ENCODE results near the gene FAM131B. TPM values are rescaled to one million over a fixed set of nuclear protein-coding genes. Genes with fewer than 3 reads are reported as not detected.

Gene FAM131B
- total RNA-seq, 1 donor from 2014 or later = 15.5 TPM

GRCh38 chr7:143304938-143305337, 57.6 kb downstream of the FAM131B start:
- H3K27me3 Mint-ChIP-seq (ENCODE audit: low read depth) = no peaks in the 10 kb centered on the region
- no peak overlapping the region for H3K4me3 Mint-ChIP-seq
- no peak for DNase-seq (ENCODE audit: low read depth, low spot score)
- H3K36me3 Mint-ChIP-seq (ENCODE audit: low read depth) = peaks cover 41% of the 10 kb centered on the region
- no peaks in the 10 kb centered on the region for H3K9me3 Mint-ChIP-seq
- H3K27ac Mint-ChIP-seq (ENCODE audit: unreplicated experiment) = no peak overlapping the region
- H3K4me1 Mint-ChIP-seq = no peaks in the 10 kb centered on the region
- no peak for TF ChIP-seq CTCF (conservative IDR thresholded peaks at IDR 0.05)

- H3K27me3 Mint-ChIP-seq (ENCODE audit: low read depth) = no peaks in the 10 kb centered on the region
- H3K9me3 Mint-ChIP-seq = no peaks in the 10 kb centered on the region
- H3K36me3 Mint-ChIP-seq (ENCODE audit: low read depth) = peaks cover 47% of the 10 kb centered on the region
- no peak for TF ChIP-seq CTCF (conservative IDR thresholded peaks at IDR 0.05)
- no peak overlapping the region for H3K4me3 Mint-ChIP-seq
- no peak for DNase-seq (ENCODE audit: low read depth, low spot score)
- H3K27ac Mint-ChIP-seq (ENCODE audit: unreplicated experiment) = no peak overlapping the region
- H3K4me1 Mint-ChIP-seq = no peaks in the 10 kb centered on the region
Measured at GRCh38 chr7:143303733-143304132, 58.8 kb downstream of the FAM131B start.

Small RNA genes lying within 50 kb of the gene (microRNA-seq; reads per million reads assigned to microRNA genes)
- not detected for gene MIR6892

Other genes with a start within 250 kb of the FAM131B start
- gene PIP, start 230.6 kb downstream of the FAM131B start, total RNA-seq = not detected in 2 replicates
- not detected in 2 replicates for gene TAS2R39, start 179.3 kb downstream of the FAM131B start, total RNA-seq
- gene TAS2R40, start 140.7 kb downstream of the FAM131B start, total RNA-seq = not detected in 2 replicates
- 51.0 and 54.1 TPM in 2 replicates for gene GSTK1, start 99.3 kb downstream of the FAM131B start, total RNA-seq
- 0.61 and 0.91 TPM in 2 replicates for gene TMEM139, start 77.8 kb downstream of the FAM131B start, total RNA-seq
- 72.8 and 76.2 TPM in 2 replicates for gene CASP2, start 74.4 kb downstream of the FAM131B start, total RNA-seq
- gene CLCN1, start 46.6 kb downstream of the FAM131B start, total RNA-seq = 0.09 TPM in 1 of 2 replicates, not detected in the other
- 61.7 and 64.7 TPM in 2 replicates for gene ZYX, start 18.6 kb upstream of the FAM131B start, total RNA-seq
- not detected in 2 replicates for gene EPHA1, start 46.1 kb upstream of the FAM131B start, total RNA-seq
- gene TAS2R60, start 80.7 kb upstream of the FAM131B start, total RNA-seq = not detected in 2 replicates
- gene TAS2R41, start 115.2 kb upstream of the FAM131B start, total RNA-seq = not detected in 2 replicates
- gene CTAGE15, start 209.1 kb upstream of the FAM131B start, total RNA-seq = not detected in 2 replicates